Activated naive CD8-positive, alpha-beta T cell (primary cell): Measurements from ENCODE around the gene RTP5.

ENCODE experiments used
- H3K27ac Mint-ChIP-seq: one replicate; pipeline ENCODE4 v1.8.0; 2021; ENCODE audit warnings: mixed read lengths
- H3K27me3 Mint-ChIP-seq: one replicate; pipeline ENCODE4 v1.8.0; 2021; ENCODE audit warnings: mixed read lengths
- H3K36me3 Mint-ChIP-seq: one replicate; pipeline ENCODE4 v1.8.0; 2021; ENCODE audit warnings: mixed read lengths
- H3K4me1 Mint-ChIP-seq: one replicate; pipeline ENCODE4 v1.8.0; 2021; ENCODE audit warnings: low read depth, mixed read lengths
- H3K4me3 Mint-ChIP-seq: one replicate; pipeline ENCODE4 v1.8.0; 2021; ENCODE audit warnings: mild to moderate bottlenecking, mixed read lengths
- H3K9me3 Mint-ChIP-seq: one replicate; pipeline ENCODE4 v1.8.0; 2021; ENCODE audit warnings: low read depth, mixed read lengths

RTP5 gene

DNA sequence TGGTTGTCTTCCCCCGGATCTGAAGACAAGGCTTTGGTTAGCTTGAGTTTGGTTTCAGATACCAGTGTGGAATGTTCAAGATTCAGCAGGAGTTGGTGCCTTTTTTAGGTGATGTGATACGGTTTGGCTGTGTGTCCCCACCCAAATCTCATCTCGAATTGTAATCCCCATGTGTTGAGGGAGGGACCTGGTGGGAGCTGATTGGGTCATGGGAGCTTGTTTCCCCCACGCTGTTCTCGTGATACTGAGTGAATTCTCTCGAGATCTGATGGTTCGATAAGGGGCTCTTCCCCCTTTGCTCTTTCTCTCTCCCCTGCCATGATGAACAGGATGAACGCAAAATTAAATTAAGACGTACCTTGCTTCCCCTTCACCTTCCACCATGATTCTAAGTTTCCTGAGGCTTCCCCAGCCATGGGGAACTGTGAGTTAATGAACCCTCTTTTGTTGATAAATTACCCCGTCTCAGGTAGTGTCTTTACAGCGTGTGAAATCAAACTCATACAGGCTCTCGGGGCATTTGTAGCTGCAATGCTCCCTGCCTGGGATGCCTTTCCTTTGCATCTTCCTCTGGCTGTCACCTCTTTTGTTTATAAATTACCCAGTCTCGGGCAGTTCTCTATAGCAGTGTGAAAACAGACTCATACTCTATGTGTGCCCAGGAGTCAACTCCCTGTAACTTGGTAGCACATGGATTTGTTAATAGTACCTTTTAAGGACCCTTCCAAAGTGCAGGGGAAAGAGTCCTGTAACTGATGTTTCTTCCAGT, 32.1 kb upstream of the RTP5 start:
- Mint-ChIP-seq H3K27me3 (no peaks in the 10 kb centered on the region), H3K36me3 (no peaks in the 10 kb centered on the region), H3K4me3 (no peak overlapping the region), H3K9me3 (no peaks in the 10 kb centered on the region), H3K4me1 (peaks cover 1% of the 10 kb centered on the region), H3K27ac (no peak overlapping the region)

GRCh38 chr2:241841181-241842066, 28.1 kb upstream of the RTP5 start:
- H3K9me3 Mint-ChIP-seq = no peaks in the 10 kb centered on the region
- peaks cover 2% of the 10 kb centered on the region for H3K27me3 Mint-ChIP-seq
- H3K4me3 Mint-ChIP-seq = no peak overlapping the region
- H3K36me3 Mint-ChIP-seq = no peaks in the 10 kb centered on the region
- peaks cover 26% of the 10 kb centered on the region for H3K4me1 Mint-ChIP-seq
- H3K27ac Mint-ChIP-seq = peak overlapping the region; percentile 22

GRCh38 chr2:241842067-241842415, 27.5 kb upstream of the RTP5 start:
- peaks cover 28% of the 10 kb centered on the region for H3K4me1 Mint-ChIP-seq
- no peaks in the 10 kb centered on the region for H3K36me3 Mint-ChIP-seq
- H3K9me3 Mint-ChIP-seq = no peaks in the 10 kb centered on the region
- H3K27me3 Mint-ChIP-seq = peaks cover 3% of the 10 kb centered on the region
- H3K27ac Mint-ChIP-seq = no peak overlapping the region
- H3K4me3 Mint-ChIP-seq = no peak overlapping the region

GRCh38 chr2:241842620-241843211, 26.8 kb upstream of the RTP5 start:
- H3K4me1 Mint-ChIP-seq = peaks cover 28% of the 10 kb centered on the region

GRCh38 chr2:241843321-241844065, 26.0 kb upstream of the RTP5 start:
- Mint-ChIP-seq H3K36me3 (no peaks in the 10 kb centered on the region), H3K4me3 (peak overlapping the region; percentile 70), H3K9me3 (no peaks in the 10 kb centered on the region), H3K27me3 (peaks cover 3% of the 10 kb centered on the region), H3K4me1 (peaks cover 28% of the 10 kb centered on the region), H3K27ac (peak overlapping the region; percentile 81)

More at GRCh38 chr2:241842620-241843211, 26.8 kb upstream of the RTP5 start:
- Mint-ChIP-seq H3K27me3 (peaks cover 3% of the 10 kb centered on the region), H3K4me3 (peak overlapping the region; percentile 70), H3K9me3 (no peaks in the 10 kb centered on the region), H3K27ac (peak overlapping the region; percentile 81), H3K36me3 (no peaks in the 10 kb centered on the region)

- Mint-ChIP-seq H3K9me3 (no peaks in the 10 kb centered on the region), H3K4me3 (peak overlapping the region; percentile 55)
Observed at GRCh38 chr2:241844066-241844728, 25.3 kb upstream of the RTP5 start.

GRCh38 chr2:241844831-241845578, 24.5 kb upstream of the RTP5 start:
- H3K27me3 Mint-ChIP-seq = peaks cover 3% of the 10 kb centered on the region
- H3K9me3 Mint-ChIP-seq = no peaks in the 10 kb centered on the region
- H3K4me1 Mint-ChIP-seq = peaks cover 28% of the 10 kb centered on the region
- H3K27ac Mint-ChIP-seq = peak overlapping the region; percentile 34
- H3K4me3 Mint-ChIP-seq = peak overlapping the region; percentile 55
- H3K36me3 Mint-ChIP-seq = no peaks in the 10 kb centered on the region

More at GRCh38 chr2:241844066-241844728, 25.3 kb upstream of the RTP5 start:
- Mint-ChIP-seq H3K36me3 (no peaks in the 10 kb centered on the region), H3K27ac (peak overlapping the region; percentile 62), H3K4me1 (peaks cover 28% of the 10 kb centered on the region), H3K27me3 (peaks cover 3% of the 10 kb centered on the region)

DNA sequence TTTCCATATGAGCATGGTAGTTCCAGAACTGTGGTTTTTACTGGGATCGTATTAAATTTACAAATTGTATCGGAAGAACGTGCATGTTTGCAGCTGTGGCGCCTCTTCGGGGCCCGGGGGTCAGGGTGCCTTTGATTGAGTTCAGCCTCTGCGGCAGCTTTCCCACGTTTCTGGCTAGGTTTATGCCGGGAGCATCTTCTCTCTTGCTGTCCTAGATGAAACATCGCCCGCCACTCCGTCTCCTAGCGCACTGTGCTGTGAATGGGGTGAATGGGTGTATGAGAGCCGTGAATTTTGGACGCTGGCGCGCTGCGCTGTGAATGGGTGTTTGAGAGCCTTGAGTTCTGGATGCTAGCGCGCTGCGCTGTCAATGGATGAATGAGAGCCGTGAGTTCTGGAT, 23.1 kb upstream of the RTP5 start:
- Mint-ChIP-seq H3K36me3 (no peaks in the 10 kb centered on the region), H3K9me3 (no peaks in the 10 kb centered on the region), H3K27ac (peak overlapping the region; percentile 64), H3K4me3 (peak overlapping the region; percentile 66), H3K27me3 (peaks cover 3% of the 10 kb centered on the region), H3K4me1 (peaks cover 28% of the 10 kb centered on the region)

- Mint-ChIP-seq H3K27ac (no peak overlapping the region), H3K27me3 (peaks cover 3% of the 10 kb centered on the region), H3K9me3 (no peaks in the 10 kb centered on the region), H3K4me3 (no peak overlapping the region), H3K36me3 (no peaks in the 10 kb centered on the region), H3K4me1 (peaks cover 20% of the 10 kb centered on the region)
Observed at GRCh38 chr2:241848761-241849615, 20.5 kb upstream of the RTP5 start.

- Mint-ChIP-seq H3K27ac (no peak overlapping the region), H3K9me3 (no peaks in the 10 kb centered on the region), H3K36me3 (no peaks in the 10 kb centered on the region), H3K27me3 (peaks cover 3% of the 10 kb centered on the region), H3K4me1 (peaks cover 15% of the 10 kb centered on the region), H3K4me3 (no peak overlapping the region)
Observed at GRCh38 chr2:241849616-241850543, 19.6 kb upstream of the RTP5 start.

GRCh38 chr2:241850544-241851324, 18.8 kb upstream of the RTP5 start:
- peaks cover 3% of the 10 kb centered on the region for H3K27me3 Mint-ChIP-seq
- H3K4me1 Mint-ChIP-seq = peaks cover 8% of the 10 kb centered on the region
- H3K36me3 Mint-ChIP-seq = no peaks in the 10 kb centered on the region
- no peaks in the 10 kb centered on the region for H3K9me3 Mint-ChIP-seq
- H3K4me3 Mint-ChIP-seq = no peak overlapping the region
- H3K27ac Mint-ChIP-seq = no peak overlapping the region
